Measurements from ENCODE around the gene CEP85.

- peak; percentile 70 to 96 (median 87) for TF ChIP-seq CTCF (IDR thresholded peaks at IDR 0.05)
- peak; percentile 46 to 67 for TF ChIP-seq POLR2AphosphoS5 (IDR thresholded peaks at IDR 0.05)
Observed at GRCh38 chr1:26233903-26234643, at the start of gene CEP85.

Measured in upper lobe of left lung (tissue), 4 donors.